Central memory CD8-positive, alpha-beta T cell (primary cell): ENCODE measurements around the gene ADCY2.

Source experiments
- ATAC-seq: fragments of 150-1000 bp; cut with Tn5 transposase; replicated peaks from 2 replicates; pipeline ENCODE4 v1.10.0; 2022; ENCODE audit warnings: mild to moderate bottlenecking, moderate FRiP score, moderate number of reproducible peaks; ENCODE audit not compliant: poor library complexity, severe bottlenecking; ENCODE audit errors: extremely low read depth
- DNase-seq, 2 donors: peaks; one replicate each; pipeline ENCODE4 v3.0.0; 2021; ENCODE audit warnings: low spot score in 2 of 2
- H3K27ac Mint-ChIP-seq: one replicate; pipeline ENCODE4 v1.8.0; 2022; ENCODE audit warnings: low read depth, mild to moderate bottlenecking, moderate library complexity, mixed read lengths
- H3K27me3 Mint-ChIP-seq: one replicate; pipeline ENCODE4 v1.8.0; 2022; ENCODE audit warnings: mixed read lengths
- H3K36me3 Mint-ChIP-seq: one replicate; pipeline ENCODE4 v1.8.0; 2022; ENCODE audit warnings: mild to moderate bottlenecking, moderate library complexity, mixed read lengths; ENCODE audit not compliant: insufficient read depth
- H3K4me1 Mint-ChIP-seq: one replicate; pipeline ENCODE4 v1.8.0; 2022; ENCODE audit warnings: mixed read lengths
- H3K4me3 Mint-ChIP-seq: one replicate; pipeline ENCODE4 v1.8.0; 2022; ENCODE audit warnings: mild to moderate bottlenecking, moderate library complexity, mixed read lengths
- H3K9me3 Mint-ChIP-seq: one replicate; pipeline ENCODE4 v1.8.0; 2022; ENCODE audit warnings: mixed read lengths

The ADCY2 gene

GRCh38 chr5:7671381-7671993 lies 275.5 kb downstream of the ADCY2 start:
- DNase-seq (no peak), ATAC-seq (no peak)
- Mint-ChIP-seq H3K4me1 (no peaks in the 10 kb centered on the region), H3K27ac (no peak overlapping the region), H3K4me3 (no peak overlapping the region), H3K27me3 (no peaks in the 10 kb centered on the region), H3K9me3 (peaks cover 5% of the 10 kb centered on the region), H3K36me3 (no peaks in the 10 kb centered on the region)

- H3K27me3 Mint-ChIP-seq, result no peaks in the 10 kb centered on the region
- no peaks in the 10 kb centered on the region for H3K36me3 Mint-ChIP-seq
- no peaks in the 10 kb centered on the region for H3K9me3 Mint-ChIP-seq
- no peak overlapping the region for H3K4me3 Mint-ChIP-seq
- no peak overlapping the region for H3K27ac Mint-ChIP-seq
- DNase-seq (no peak), ATAC-seq (no peak)
- H3K4me1 Mint-ChIP-seq, result no peaks in the 10 kb centered on the region
Observed at GRCh38 chr5:7673658-7674057, 277.7 kb downstream of the ADCY2 start.

GRCh38 chr5:7676455-7676854 lies 280.5 kb downstream of the ADCY2 start:
- H3K4me3 Mint-ChIP-seq, result no peak overlapping the region
- ATAC-seq, result no peak

GRCh38 chr5:7678030-7678429 lies 282.1 kb downstream of the ADCY2 start:
- DNase-seq (no peak), ATAC-seq (no peak)
- no peak overlapping the region for H3K27ac Mint-ChIP-seq
- H3K9me3 Mint-ChIP-seq, result peaks cover 6% of the 10 kb centered on the region
- no peaks in the 10 kb centered on the region for H3K4me1 Mint-ChIP-seq
- H3K4me3 Mint-ChIP-seq, result no peak overlapping the region
- no peaks in the 10 kb centered on the region for H3K27me3 Mint-ChIP-seq
- H3K36me3 Mint-ChIP-seq, result no peaks in the 10 kb centered on the region

More at GRCh38 chr5:7676455-7676854, 280.5 kb downstream of the ADCY2 start:
- no peaks in the 10 kb centered on the region for H3K36me3 Mint-ChIP-seq
- no peak overlapping the region for H3K27ac Mint-ChIP-seq
- peaks cover 6% of the 10 kb centered on the region for H3K9me3 Mint-ChIP-seq
- no peaks in the 10 kb centered on the region for H3K4me1 Mint-ChIP-seq
- DNase-seq, result no peak
- H3K27me3 Mint-ChIP-seq, result no peaks in the 10 kb centered on the region

- H3K27me3 Mint-ChIP-seq, result no peaks in the 10 kb centered on the region
- H3K4me1 Mint-ChIP-seq, result no peaks in the 10 kb centered on the region
- H3K36me3 Mint-ChIP-seq, result no peaks in the 10 kb centered on the region
- no peak overlapping the region for H3K4me3 Mint-ChIP-seq
- H3K27ac Mint-ChIP-seq, result no peak overlapping the region
- no peak for DNase-seq
- no peak for ATAC-seq
- H3K9me3 Mint-ChIP-seq, result peaks cover 6% of the 10 kb centered on the region
Observed at GRCh38 chr5:7679663-7680062, 283.7 kb downstream of the ADCY2 start.

GRCh38 chr5:7680260-7680659 lies 284.3 kb downstream of the ADCY2 start:
- Mint-ChIP-seq H3K27me3 (no peaks in the 10 kb centered on the region), H3K36me3 (no peaks in the 10 kb centered on the region), H3K4me1 (no peaks in the 10 kb centered on the region), H3K4me3 (no peak overlapping the region), H3K9me3 (peaks cover 6% of the 10 kb centered on the region), H3K27ac (no peak overlapping the region)
- no peak for DNase-seq
- ATAC-seq, result no peak

- no peak overlapping the region for H3K4me3 Mint-ChIP-seq
- ATAC-seq, result no peak
- no peaks in the 10 kb centered on the region for H3K27me3 Mint-ChIP-seq
- H3K4me1 Mint-ChIP-seq, result no peaks in the 10 kb centered on the region
- no peaks in the 10 kb centered on the region for H3K36me3 Mint-ChIP-seq
- H3K27ac Mint-ChIP-seq, result no peak overlapping the region
- no peak for DNase-seq
- peaks cover 6% of the 10 kb centered on the region for H3K9me3 Mint-ChIP-seq
Observed at GRCh38 chr5:7682379-7682778, 286.4 kb downstream of the ADCY2 start.

- no peak for ATAC-seq
- Mint-ChIP-seq H3K27me3 (no peaks in the 10 kb centered on the region), H3K9me3 (peaks cover 6% of the 10 kb centered on the region), H3K4me1 (no peaks in the 10 kb centered on the region), H3K36me3 (no peaks in the 10 kb centered on the region), H3K4me3 (no peak overlapping the region), H3K27ac (no peak overlapping the region)
- DNase-seq, result no peak
Observed at GRCh38 chr5:7683753-7684152, 287.8 kb downstream of the ADCY2 start.

GRCh38 chr5:7684826-7685225 lies 288.9 kb downstream of the ADCY2 start:
- Mint-ChIP-seq H3K27me3 (no peaks in the 10 kb centered on the region), H3K36me3 (no peaks in the 10 kb centered on the region), H3K4me3 (no peak overlapping the region), H3K4me1 (no peaks in the 10 kb centered on the region), H3K27ac (no peak overlapping the region), H3K9me3 (no peaks in the 10 kb centered on the region)
- ATAC-seq (no peak), DNase-seq (no peak)

- ATAC-seq (no peak), DNase-seq (no peak)
- no peaks in the 10 kb centered on the region for H3K9me3 Mint-ChIP-seq
Observed at GRCh38 chr5:7686794-7687193, 290.9 kb downstream of the ADCY2 start.

GRCh38 chr5:7690557-7690956 lies 294.6 kb downstream of the ADCY2 start:
- DNase-seq, result no peak
- Mint-ChIP-seq H3K27ac (no peak overlapping the region), H3K9me3 (peaks cover 11% of the 10 kb centered on the region), H3K36me3 (no peaks in the 10 kb centered on the region), H3K4me1 (no peaks in the 10 kb centered on the region), H3K27me3 (no peaks in the 10 kb centered on the region), H3K4me3 (no peak overlapping the region)
- ATAC-seq, result no peak

More at GRCh38 chr5:7686794-7687193, 290.9 kb downstream of the ADCY2 start:
- no peaks in the 10 kb centered on the region for H3K27me3 Mint-ChIP-seq
- no peaks in the 10 kb centered on the region for H3K4me1 Mint-ChIP-seq
- no peak overlapping the region for H3K4me3 Mint-ChIP-seq
- H3K36me3 Mint-ChIP-seq, result no peaks in the 10 kb centered on the region
- H3K27ac Mint-ChIP-seq, result no peak overlapping the region

- Mint-ChIP-seq H3K27me3 (peaks cover 15% of the 10 kb centered on the region), H3K9me3 (peaks cover 4% of the 10 kb centered on the region), H3K27ac (no peak overlapping the region), H3K4me3 (no peak overlapping the region), H3K36me3 (peaks cover 2% of the 10 kb centered on the region), H3K4me1 (no peaks in the 10 kb centered on the region)
- no peak for DNase-seq
- no peak for ATAC-seq
Observed at GRCh38 chr5:7705261-7705660, 309.3 kb downstream of the ADCY2 start.

- H3K27me3 Mint-ChIP-seq, result peaks cover 15% of the 10 kb centered on the region
- no peaks in the 10 kb centered on the region for H3K4me1 Mint-ChIP-seq
- H3K9me3 Mint-ChIP-seq, result peaks cover 4% of the 10 kb centered on the region
- no peak overlapping the region for H3K4me3 Mint-ChIP-seq
- ATAC-seq (no peak), DNase-seq (no peak)
- H3K27ac Mint-ChIP-seq, result no peak overlapping the region
- peaks cover 2% of the 10 kb centered on the region for H3K36me3 Mint-ChIP-seq
Observed at GRCh38 chr5:7705736-7706135, 309.8 kb downstream of the ADCY2 start.
